OCI-LY1 (cell line): Measurements from ENCODE around the gene ALDH1L1.

Experiments used
- H2AFZ ChIP-seq: fragments of 200-600 bp; sonication (generic), shearing (Covaris generic); 2 replicates; pipeline ENCODE4 v1.6.0; 2014; ENCODE audit warnings: antibody characterized with exemption, mild to moderate bottlenecking, low read length
- H3F3A ChIP-seq: fragments of 200-600 bp; sonication (generic), shearing (Covaris generic); 2 replicates; pipeline ENCODE4 v1.6.0; 2014; ENCODE audit warnings: mild to moderate bottlenecking, antibody characterized with exemption, low read length, moderate library complexity; ENCODE audit not compliant: insufficient read depth
- H3K27ac ChIP-seq: fragments of 200-600 bp; sonication (generic); 2 replicates; pipeline ENCODE4 v1.5.1; 2014; ENCODE audit warnings: low read length, mixed run types, mild to moderate bottlenecking, low read depth; ENCODE audit not compliant: poor library complexity, severe bottlenecking
- H3K27me3 ChIP-seq: fragments of 200-600 bp; sonication (generic); 2 replicates; pipeline ENCODE4 v1.6.0; 2014; ENCODE audit warnings: antibody characterized with exemption, mild to moderate bottlenecking, low read length, moderate library complexity; ENCODE audit not compliant: insufficient read depth
- H3K36me3 ChIP-seq: fragments of 200-600 bp; sonication (generic); 2 replicates; pipeline ENCODE4 v1.6.1; 2014; ENCODE audit warnings: mild to moderate bottlenecking, antibody characterized with exemption, low read length, moderate library complexity, mixed read lengths; ENCODE audit not compliant: insufficient read depth
- H3K4me1 ChIP-seq: fragments of 200-600 bp; sonication (generic); 2 replicates; pipeline ENCODE4 v1.5.1; 2014; ENCODE audit warnings: mild to moderate bottlenecking, low read length, moderate library complexity; ENCODE audit not compliant: insufficient read depth, severe bottlenecking
- H3K4me2 ChIP-seq: fragments of 200-600 bp; sonication (generic), shearing (Covaris generic); 2 replicates; pipeline ENCODE4 v1.6.1; 2014; ENCODE audit warnings: low read length
- H3K4me3 ChIP-seq: fragments of 200-600 bp; sonication (generic); 2 replicates; pipeline ENCODE4 v1.5.1; 2014; ENCODE audit warnings: low read length, low read depth, mild to moderate bottlenecking, mixed read lengths; ENCODE audit not compliant: poor library complexity, severe bottlenecking
- H3K79me2 ChIP-seq: fragments of 200-600 bp; shearing (Covaris generic); 2 replicates; pipeline ENCODE4 v1.6.1; 2016; ENCODE audit warnings: mixed run types, low read length, mixed read lengths; ENCODE audit not compliant: insufficient read depth
- H3K9ac ChIP-seq: fragments of 200-600 bp; sonication (generic), shearing (Covaris generic); 2 replicates; pipeline ENCODE4 v1.6.1; 2014; ENCODE audit warnings: mild to moderate bottlenecking, low read length, mixed read lengths
- H3K9me2 ChIP-seq: fragments of 200-600 bp; sonication (generic), shearing (Covaris generic); 2 replicates; pipeline ENCODE4 v1.6.1; 2014; ENCODE audit warnings: low read depth, mild to moderate bottlenecking, low read length, mixed read lengths
- H3K9me3 ChIP-seq: fragments of 200-600 bp; shearing (Covaris generic); 2 replicates; pipeline ENCODE4 v1.6.1; 2014; ENCODE audit warnings: low read length, mixed read lengths
- H4K20me1 ChIP-seq: fragments of 200-600 bp; sonication (generic), shearing (Covaris generic); 2 replicates; pipeline ENCODE4 v1.6.0; 2016; ENCODE audit warnings: mild to moderate bottlenecking, low read length; ENCODE audit not compliant: insufficient read depth
- CTCF ChIP-seq: fragments of 200-600 bp; sonication (generic), shearing (Covaris generic); IDR thresholded peaks from 2 replicates; pipeline ENCODE4 v1.5.1; 2017; ENCODE audit warnings: mild to moderate bottlenecking, antibody characterized with exemption, low read length, moderate library complexity, mixed read lengths
- EZH2 ChIP-seq: fragments of 200-600 bp; sonication (generic), shearing (Covaris generic); IDR thresholded peaks from 2 replicates; pipeline ENCODE4 v1.8.0; 2017; ENCODE audit warnings: borderline replicate concordance, mixed run types, mild to moderate bottlenecking, antibody characterized with exemption, low read length, moderate library complexity, mixed read lengths

Gene ALDH1L1

GRCh38 chr3:126107957-126108675 is 72.3 kb downstream of the ALDH1L1 start:
- Histone ChIP-seq H3K4me3 (no peak overlapping the region), H3K9ac (no peak overlapping the region), H3K9me2 (no peaks in the 10 kb centered on the region), H4K20me1 (no peaks in the 10 kb centered on the region), H2AFZ (no peak overlapping the region), H3K4me1 (no peaks in the 10 kb centered on the region), H3K9me3 (no peaks in the 10 kb centered on the region), H3F3A (no peaks in the 10 kb centered on the region), H3K27ac (no peak overlapping the region), H3K4me2 (no peak overlapping the region), H3K36me3 (no peaks in the 10 kb centered on the region), H3K27me3 (peaks cover 4% of the 10 kb centered on the region; the same call in 1 of the 2 replicates), H3K79me2 (no peaks in the 10 kb centered on the region)
- TF ChIP-seq CTCF (no peak), EZH2 (no peak)

GRCh38 chr3:126107203-126107939 is 73.0 kb downstream of the ALDH1L1 start:
- Histone ChIP-seq H3K36me3 (no peaks in the 10 kb centered on the region), H2AFZ (no peak overlapping the region), H3K9ac (no peak overlapping the region), H3F3A (no peaks in the 10 kb centered on the region), H3K27me3 (peaks cover 4% of the 10 kb centered on the region; the same call in 1 of the 2 replicates), H3K9me2 (no peaks in the 10 kb centered on the region), H3K9me3 (no peaks in the 10 kb centered on the region), H3K79me2 (no peaks in the 10 kb centered on the region), H3K4me2 (no peak overlapping the region), H3K27ac (no peak overlapping the region), H3K4me3 (no peak overlapping the region), H4K20me1 (no peaks in the 10 kb centered on the region), H3K4me1 (no peaks in the 10 kb centered on the region)
- TF ChIP-seq EZH2 (no peak), CTCF (no peak)

GRCh38 chr3:126106336-126107202 is 73.8 kb downstream of the ALDH1L1 start:
- no peaks in the 10 kb centered on the region for H3F3A ChIP-seq
- no peak overlapping the region for H2AFZ ChIP-seq
- H3K27ac ChIP-seq, result no peak overlapping the region

More at GRCh38 chr3:126106336-126107202, 73.8 kb downstream of the ALDH1L1 start:
- Histone ChIP-seq H3K79me2 (no peaks in the 10 kb centered on the region), H3K27me3 (peaks cover 4% of the 10 kb centered on the region; the same call in 1 of the 2 replicates), H3K9me2 (no peaks in the 10 kb centered on the region), H3K4me3 (no peak overlapping the region), H3K4me1 (no peaks in the 10 kb centered on the region), H3K9ac (no peak overlapping the region), H3K36me3 (no peaks in the 10 kb centered on the region), H3K9me3 (no peaks in the 10 kb centered on the region), H4K20me1 (no peaks in the 10 kb centered on the region), H3K4me2 (no peak overlapping the region)
- TF ChIP-seq CTCF (no peak), EZH2 (no peak)
